ENCODE data around the gene UBR4.

- TF ChIP-seq REST (IDR thresholded peaks at IDR 0.05; ENCODE audit: borderline replicate concordance) (no peak), CTCF (IDR thresholded peaks at IDR 0.05; ENCODE audit: poor library complexity, severe bottlenecking) (no peak), MXI1 (conservative IDR thresholded peaks at IDR 0.05; ENCODE audit: poor library complexity, severe bottlenecking) (no peak), EP300 (conservative IDR thresholded peaks at IDR 0.05; ENCODE audit: poor library complexity, severe bottlenecking) (no peak), POLR2AphosphoS5 (IDR thresholded peaks at IDR 0.05) (no peak)
Measured at GRCh38 chr1:19101244-19101643, 108.8 kb downstream of the UBR4 start.
